Hepatocyte (in vitro differentiated cells): ENCODE data around the gene B3GALT4. TPM values are rescaled to one million over a fixed set of nuclear protein-coding genes. Genes with fewer than 3 reads are reported as not detected.
A peak's percentile ranks its signal among the peaks of the same experiment; 100 is the strongest.

Experiments
- DNase-seq: peaks from one replicate; pipeline ENCODE4 v3.0.0-alpha.2; 2016; ENCODE audit warnings: low spot score
- H2AFZ ChIP-seq: fragments of 200-600 bp; sonication (generic); 2 replicates; pipeline ENCODE4 v1.6.0; 2016; ENCODE audit warnings: antibody characterized with exemption, mild to moderate bottlenecking
- H3K27ac ChIP-seq: fragments of 200-600 bp; sonication (generic); 2 replicates; pipeline ENCODE4 v1.5.1; 2016; ENCODE audit warnings: mild to moderate bottlenecking
- H3K27me3 ChIP-seq: fragments of 200-600 bp; sonication (generic); 2 replicates; pipeline ENCODE4 v1.6.1; 2016
- H3K36me3 ChIP-seq: fragments of 200-600 bp; sonication (generic); replicated peaks from 2 replicates; pipeline ENCODE4 v1.5.1; 2016; ENCODE audit warnings: low read depth; ENCODE audit not compliant: insufficient read depth
- H3K4me1 ChIP-seq: fragments of 200-600 bp; sonication (generic); 2 replicates; pipeline ENCODE4 v1.5.1; 2016; ENCODE audit warnings: mild to moderate bottlenecking, moderate library complexity; ENCODE audit not compliant: insufficient read depth
- H3K4me2 ChIP-seq: fragments of 200-600 bp; sonication (generic); 2 replicates; pipeline ENCODE4 v1.6.0; 2016
- H3K4me3 ChIP-seq: fragments of 200-600 bp; sonication (generic); 2 replicates; pipeline ENCODE4 v1.5.1; 2016; ENCODE audit warnings: mild to moderate bottlenecking
- H3K79me2 ChIP-seq: fragments of 200-600 bp; sonication (generic); 2 replicates; pipeline ENCODE4 v1.6.0; 2017; ENCODE audit warnings: mild to moderate bottlenecking
- H3K9me2 ChIP-seq: fragments of 200-600 bp; sonication (generic); replicated peaks from 2 replicates; pipeline ENCODE4 v1.6.0; 2017; ENCODE audit warnings: mild to moderate bottlenecking; ENCODE audit not compliant: insufficient read depth
- H3K9me3 ChIP-seq: fragments of 200-600 bp; sonication (generic); 2 replicates; pipeline ENCODE4 v1.5.1; 2016; ENCODE audit warnings: low read depth, mild to moderate bottlenecking
- H4K20me1 ChIP-seq: fragments of 200-600 bp; sonication (generic); 2 replicates; pipeline ENCODE4 v1.6.0; 2016; ENCODE audit warnings: mild to moderate bottlenecking; ENCODE audit not compliant: insufficient read depth, poor library complexity, severe bottlenecking
- CTCF ChIP-seq: fragments of 200-600 bp; sonication (generic); IDR thresholded peaks from 2 replicates; pipeline ENCODE4 v1.5.1; 2016; ENCODE audit warnings: antibody characterized with exemption, mild to moderate bottlenecking; ENCODE audit not compliant: poor library complexity
- EZH2 ChIP-seq: fragments of 200-600 bp; sonication (generic); IDR thresholded peaks from 2 replicates; pipeline ENCODE4 v1.6.1; 2016; ENCODE audit warnings: antibody characterized with exemption, mild to moderate bottlenecking, borderline replicate concordance
- EZH2phosphoT487 ChIP-seq: fragments of 200-600 bp; sonication (generic); IDR thresholded peaks from one replicate; pipeline ENCODE4 v1.6.1; 2018; ENCODE audit warnings: antibody characterized with exemption, mild to moderate bottlenecking, low read depth, moderate library complexity; ENCODE audit not compliant: unreplicated experiment, severe bottlenecking
- WGBS: methylation state at CpG from one replicate; pipeline ENCODE4 v1.1.6; 2016; ENCODE audit warnings: low lambda C conversion rate; ENCODE audit errors: missing lambda C conversion rate; 5-methylcytosine and 5-hydroxymethylcytosine counted together
- polyA plus RNA-seq: library from polyadenylated mRNA; unstranded; fragments of >200 nt; fragmentation: Nextera tagmentation; extraction: Ambion mirVana; gene quantifications from 2 replicates; pipeline ENCODE4 v1.2.1, GENCODE V29; 2016
- total RNA-seq: library from RNA; depleted of rRNA; stranded (reverse); fragments of >200 nt; gene quantifications from 2 replicates; pipeline ENCODE4 v1.2.3, GENCODE V29; 2014

B3GALT4 gene
- total and polyA plus RNA-seq, 2 experiments from 2014 or later: 2.0 to 5.7 TPM

GRCh38 chr6:33299237-33299944 lies 22.5 kb downstream of the B3GALT4 start:
- peak; percentile 96 for DNase-seq
- H3K9me3 ChIP-seq: no peaks in the 10 kb centered on the region
- peak overlapping the region; percentile 82 for H3K4me3 ChIP-seq
- H2AFZ ChIP-seq: peak overlapping the region; percentile 93
- peaks cover 53% of the 10 kb centered on the region for H3K79me2 ChIP-seq
- peaks cover 8% of the 10 kb centered on the region for H4K20me1 ChIP-seq
- no peaks in the 10 kb centered on the region for H3K36me3 ChIP-seq
- TF ChIP-seq EZH2 (no peak), CTCF (peak; percentile 86), EZH2phosphoT487 (no peak)
- peak overlapping the region; percentile 99 for H3K27ac ChIP-seq
- WGBS: 1% methylated on average over 54 of the region's 54 CpGs
- H3K27me3 ChIP-seq: no peaks in the 10 kb centered on the region
- H3K4me1 ChIP-seq: peaks cover 16% of the 10 kb centered on the region
- peak overlapping the region; percentile 94 for H3K4me2 ChIP-seq
- no peaks in the 10 kb centered on the region for H3K9me2 ChIP-seq

- Histone ChIP-seq H2AFZ (no peak overlapping the region), H3K4me2 (no peak overlapping the region), H3K27me3 (no peaks in the 10 kb centered on the region), H3K9me3 (no peaks in the 10 kb centered on the region), H4K20me1 (peaks cover 15% of the 10 kb centered on the region), H3K9me2 (no peaks in the 10 kb centered on the region), H3K4me1 (peaks cover 15% of the 10 kb centered on the region), H3K79me2 (peaks cover 57% of the 10 kb centered on the region), H3K4me3 (no peak overlapping the region), H3K27ac (no peak overlapping the region), H3K36me3 (no peaks in the 10 kb centered on the region)
- TF ChIP-seq EZH2phosphoT487 (no peak), EZH2 (no peak), CTCF (no peak)
- no peak for DNase-seq
- 93% methylated on average over 3 of the region's 3 CpGs for WGBS
Observed at GRCh38 chr6:33301877-33302276, 25.0 kb downstream of the B3GALT4 start.

- Histone ChIP-seq H4K20me1 (peaks cover 15% of the 10 kb centered on the region), H3K27ac (no peak overlapping the region), H3K4me3 (no peak overlapping the region), H2AFZ (no peak overlapping the region), H3K27me3 (no peaks in the 10 kb centered on the region), H3K9me2 (no peaks in the 10 kb centered on the region), H3K79me2 (peaks cover 69% of the 10 kb centered on the region), H3K4me1 (peaks cover 11% of the 10 kb centered on the region), H3K9me3 (no peaks in the 10 kb centered on the region), H3K4me2 (no peak overlapping the region), H3K36me3 (no peaks in the 10 kb centered on the region)
- 93% methylated on average over 13 of the region's 16 CpGs for WGBS
- no peak for DNase-seq
- TF ChIP-seq EZH2 (no peak), CTCF (no peak), EZH2phosphoT487 (no peak)
Observed at GRCh38 chr6:33304216-33304615, 27.3 kb downstream of the B3GALT4 start.
